ENCODE data around the gene SH3GL3. TPM values are rescaled to one million over a fixed set of nuclear protein-coding genes. Genes with fewer than 3 reads are reported as not detected.

SH3GL3 gene
- total and polyA plus RNA-seq, 2 of the 8 experiments (the other 6 are each of a cell fraction or from before 2014, with no cell fraction given) = 14.1 to 19.1 TPM

DNA sequence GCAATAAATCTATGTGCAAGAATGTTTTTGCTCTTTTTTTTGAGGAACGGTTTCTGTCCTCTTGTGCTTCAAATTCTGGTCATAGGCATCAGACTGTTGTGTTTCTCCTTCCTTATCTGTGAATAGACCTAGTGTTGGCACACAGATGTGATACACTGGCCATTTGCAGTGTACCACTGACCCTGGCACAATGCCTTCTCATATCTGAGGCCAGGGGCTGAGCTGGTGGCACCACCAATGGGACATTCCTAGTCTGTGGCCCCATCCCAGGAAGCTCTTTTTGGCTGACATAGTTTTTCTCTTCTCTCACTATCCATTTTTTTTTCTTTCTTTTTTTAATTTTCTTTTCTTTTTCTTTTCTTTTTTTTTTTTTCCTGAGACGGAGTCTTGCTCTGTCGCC, 40.4 kb downstream of the SH3GL3 start (continued):
- TF ChIP-seq, protein P1, sequence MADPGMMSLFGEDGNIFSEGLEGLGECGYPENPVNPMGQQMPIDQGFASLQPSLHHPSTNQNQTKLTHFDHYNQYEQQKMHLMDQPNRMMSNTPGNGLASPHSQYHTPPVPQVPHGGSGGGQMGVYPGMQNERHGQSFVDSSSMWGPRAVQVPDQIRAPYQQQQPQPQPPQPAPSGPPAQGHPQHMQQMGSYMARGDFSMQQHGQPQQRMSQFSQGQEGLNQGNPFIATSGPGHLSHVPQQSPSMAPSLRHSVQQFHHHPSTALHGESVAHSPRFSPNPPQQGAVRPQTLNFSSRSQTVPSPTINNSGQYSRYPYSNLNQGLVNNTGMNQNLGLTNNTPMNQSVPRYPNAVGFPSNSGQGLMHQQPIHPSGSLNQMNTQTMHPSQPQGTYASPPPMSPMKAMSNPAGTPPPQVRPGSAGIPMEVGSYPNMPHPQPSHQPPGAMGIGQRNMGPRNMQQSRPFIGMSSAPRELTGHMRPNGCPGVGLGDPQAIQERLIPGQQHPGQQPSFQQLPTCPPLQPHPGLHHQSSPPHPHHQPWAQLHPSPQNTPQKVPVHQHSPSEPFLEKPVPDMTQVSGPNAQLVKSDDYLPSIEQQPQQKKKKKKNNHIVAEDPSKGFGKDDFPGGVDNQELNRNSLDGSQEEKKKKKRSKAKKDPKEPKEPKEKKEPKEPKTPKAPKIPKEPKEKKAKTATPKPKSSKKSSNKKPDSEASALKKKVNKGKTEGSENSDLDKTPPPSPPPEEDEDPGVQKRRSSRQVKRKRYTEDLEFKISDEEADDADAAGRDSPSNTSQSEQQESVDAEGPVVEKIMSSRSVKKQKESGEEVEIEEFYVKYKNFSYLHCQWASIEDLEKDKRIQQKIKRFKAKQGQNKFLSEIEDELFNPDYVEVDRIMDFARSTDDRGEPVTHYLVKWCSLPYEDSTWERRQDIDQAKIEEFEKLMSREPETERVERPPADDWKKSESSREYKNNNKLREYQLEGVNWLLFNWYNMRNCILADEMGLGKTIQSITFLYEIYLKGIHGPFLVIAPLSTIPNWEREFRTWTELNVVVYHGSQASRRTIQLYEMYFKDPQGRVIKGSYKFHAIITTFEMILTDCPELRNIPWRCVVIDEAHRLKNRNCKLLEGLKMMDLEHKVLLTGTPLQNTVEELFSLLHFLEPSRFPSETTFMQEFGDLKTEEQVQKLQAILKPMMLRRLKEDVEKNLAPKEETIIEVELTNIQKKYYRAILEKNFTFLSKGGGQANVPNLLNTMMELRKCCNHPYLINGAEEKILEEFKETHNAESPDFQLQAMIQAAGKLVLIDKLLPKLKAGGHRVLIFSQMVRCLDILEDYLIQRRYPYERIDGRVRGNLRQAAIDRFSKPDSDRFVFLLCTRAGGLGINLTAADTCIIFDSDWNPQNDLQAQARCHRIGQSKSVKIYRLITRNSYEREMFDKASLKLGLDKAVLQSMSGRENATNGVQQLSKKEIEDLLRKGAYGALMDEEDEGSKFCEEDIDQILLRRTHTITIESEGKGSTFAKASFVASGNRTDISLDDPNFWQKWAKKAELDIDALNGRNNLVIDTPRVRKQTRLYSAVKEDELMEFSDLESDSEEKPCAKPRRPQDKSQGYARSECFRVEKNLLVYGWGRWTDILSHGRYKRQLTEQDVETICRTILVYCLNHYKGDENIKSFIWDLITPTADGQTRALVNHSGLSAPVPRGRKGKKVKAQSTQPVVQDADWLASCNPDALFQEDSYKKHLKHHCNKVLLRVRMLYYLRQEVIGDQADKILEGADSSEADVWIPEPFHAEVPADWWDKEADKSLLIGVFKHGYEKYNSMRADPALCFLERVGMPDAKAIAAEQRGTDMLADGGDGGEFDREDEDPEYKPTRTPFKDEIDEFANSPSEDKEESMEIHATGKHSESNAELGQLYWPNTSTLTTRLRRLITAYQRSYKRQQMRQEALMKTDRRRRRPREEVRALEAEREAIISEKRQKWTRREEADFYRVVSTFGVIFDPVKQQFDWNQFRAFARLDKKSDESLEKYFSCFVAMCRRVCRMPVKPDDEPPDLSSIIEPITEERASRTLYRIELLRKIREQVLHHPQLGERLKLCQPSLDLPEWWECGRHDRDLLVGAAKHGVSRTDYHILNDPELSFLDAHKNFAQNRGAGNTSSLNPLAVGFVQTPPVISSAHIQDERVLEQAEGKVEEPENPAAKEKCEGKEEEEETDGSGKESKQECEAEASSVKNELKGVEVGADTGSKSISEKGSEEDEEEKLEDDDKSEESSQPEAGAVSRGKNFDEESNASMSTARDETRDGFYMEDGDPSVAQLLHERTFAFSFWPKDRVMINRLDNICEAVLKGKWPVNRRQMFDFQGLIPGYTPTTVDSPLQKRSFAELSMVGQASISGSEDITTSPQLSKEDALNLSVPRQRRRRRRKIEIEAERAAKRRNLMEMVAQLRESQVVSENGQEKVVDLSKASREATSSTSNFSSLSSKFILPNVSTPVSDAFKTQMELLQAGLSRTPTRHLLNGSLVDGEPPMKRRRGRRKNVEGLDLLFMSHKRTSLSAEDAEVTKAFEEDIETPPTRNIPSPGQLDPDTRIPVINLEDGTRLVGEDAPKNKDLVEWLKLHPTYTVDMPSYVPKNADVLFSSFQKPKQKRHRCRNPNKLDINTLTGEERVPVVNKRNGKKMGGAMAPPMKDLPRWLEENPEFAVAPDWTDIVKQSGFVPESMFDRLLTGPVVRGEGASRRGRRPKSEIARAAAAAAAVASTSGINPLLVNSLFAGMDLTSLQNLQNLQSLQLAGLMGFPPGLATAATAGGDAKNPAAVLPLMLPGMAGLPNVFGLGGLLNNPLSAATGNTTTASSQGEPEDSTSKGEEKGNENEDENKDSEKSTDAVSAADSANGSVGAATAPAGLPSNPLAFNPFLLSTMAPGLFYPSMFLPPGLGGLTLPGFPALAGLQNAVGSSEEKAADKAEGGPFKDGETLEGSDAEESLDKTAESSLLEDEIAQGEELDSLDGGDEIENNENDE (IDR thresholded peaks at IDR 0.05; ENCODE audit: insufficient replicate concordance, low read length) = no peak
- TF ChIP-seq SUZ12 (IDR thresholded peaks at IDR 0.05; ENCODE audit: low read length) = no peak
- TF ChIP-seq ASH2L (IDR thresholded peaks at IDR 0.05; ENCODE audit: low read length) = no peak
- TF ChIP-seq EZH2 (IDR thresholded peaks at IDR 0.05; ENCODE audit: low read depth, low read length, severe bottlenecking) = no peak
- no peak for TF ChIP-seq SIN3A (conservative IDR thresholded peaks at IDR 0.05 in 1 of 2, IDR thresholded peaks at IDR 0.05 in 1 of 2; ENCODE audit: low read depth in 1 of 2, low read length in 2 of 2)
- no peak for TF ChIP-seq POLR2AphosphoS5 (IDR thresholded peaks at IDR 0.05; ENCODE audit: low read depth, low read length)
- no peak for TF ChIP-seq BACH1 (IDR thresholded peaks at IDR 0.05; ENCODE audit: low read length)
- TF ChIP-seq TCF12 (IDR thresholded peaks at IDR 0.05; ENCODE audit: low read depth, low read length) = no peak
- TF ChIP-seq NANOG (IDR thresholded peaks at IDR 0.05; ENCODE audit: insufficient read depth, low read depth, low read length, poor library complexity, severe bottlenecking) = no peak
- TF ChIP-seq, protein P2, sequence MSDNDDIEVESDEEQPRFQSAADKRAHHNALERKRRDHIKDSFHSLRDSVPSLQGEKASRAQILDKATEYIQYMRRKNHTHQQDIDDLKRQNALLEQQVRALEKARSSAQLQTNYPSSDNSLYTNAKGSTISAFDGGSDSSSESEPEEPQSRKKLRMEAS (IDR thresholded peaks at IDR 0.05) = no peak
- no peak for TF ChIP-seq CHD2 (IDR thresholded peaks at IDR 0.05; ENCODE audit: low read length)
- TF ChIP-seq JUND (IDR thresholded peaks at IDR 0.05; ENCODE audit: low read length) = no peak

All from H1 (cell line).